Measurements from ENCODE around the gene ARID2.
A peak's percentile ranks its signal among the peaks of the same experiment; 100 is the strongest.

Gene ARID2

GRCh38 chr12:45729233-45730083 lies at the start of gene ARID2:
TSS of gene ARID2 (plus strand) at chr12:45729706. CDS start at chr12:45729837, 131 bp downstream.
- peak; percentile 21 for DNase-seq

- DNase-seq = no peak
Measured at GRCh38 chr12:45680362-45680761, 49.1 kb upstream of the ARID2 start.

- no peak for DNase-seq
Measured at GRCh38 chr12:45681465-45681864, 48.0 kb upstream of the ARID2 start.

GRCh38 chr12:45685680-45686079 lies 43.8 kb upstream of the ARID2 start:
- no peak for DNase-seq

GRCh38 chr12:45687081-45688015 lies 42.2 kb upstream of the ARID2 start:
- DNase-seq = no peak

GRCh38 chr12:45688183-45688582 lies 41.3 kb upstream of the ARID2 start:
- no peak for DNase-seq

GRCh38 chr12:45695035-45695434 lies 34.5 kb upstream of the ARID2 start:
- DNase-seq = no peak

- DNase-seq = no peak
Measured at GRCh38 chr12:45695606-45696005, 33.9 kb upstream of the ARID2 start.

GRCh38 chr12:45696049-45696448 lies 33.5 kb upstream of the ARID2 start:
- DNase-seq = no peak

- no peak for DNase-seq
Measured at GRCh38 chr12:45697371-45697770, 32.1 kb upstream of the ARID2 start.

- no peak for DNase-seq
Measured at GRCh38 chr12:45701296-45701695, 28.2 kb upstream of the ARID2 start.

GRCh38 chr12:45703942-45704341 lies 25.6 kb upstream of the ARID2 start:
- no peak for DNase-seq

GRCh38 chr12:45704968-45705367 lies 24.5 kb upstream of the ARID2 start:
- no peak for DNase-seq

GRCh38 chr12:45705404-45705803 lies 24.1 kb upstream of the ARID2 start:
- DNase-seq = no peak

GRCh38 chr12:45707241-45707857 lies 22.2 kb upstream of the ARID2 start:
- no peak for DNase-seq

- DNase-seq = no peak
Measured at GRCh38 chr12:45708363-45708762, 21.1 kb upstream of the ARID2 start.

- DNase-seq = no peak
Measured at GRCh38 chr12:45708901-45709300, 20.6 kb upstream of the ARID2 start.

GRCh38 chr12:45712319-45712718 lies 17.2 kb upstream of the ARID2 start:
- DNase-seq = no peak

GRCh38 chr12:45713078-45713477 lies 16.4 kb upstream of the ARID2 start:
- DNase-seq = no peak

GRCh38 chr12:45718306-45718705 lies 11.2 kb upstream of the ARID2 start:
- no peak for DNase-seq

- no peak for DNase-seq
Measured at GRCh38 chr12:45720069-45720468, 9.4 kb upstream of the ARID2 start.

GRCh38 chr12:45721369-45721768 lies 8.1 kb upstream of the ARID2 start:
- DNase-seq = no peak

GRCh38 chr12:45721954-45722353 lies 7.6 kb upstream of the ARID2 start:
- no peak for DNase-seq

Data from NCI-H1436 (cell line).